ENCODE measurements around the gene MDH1.

DNA sequence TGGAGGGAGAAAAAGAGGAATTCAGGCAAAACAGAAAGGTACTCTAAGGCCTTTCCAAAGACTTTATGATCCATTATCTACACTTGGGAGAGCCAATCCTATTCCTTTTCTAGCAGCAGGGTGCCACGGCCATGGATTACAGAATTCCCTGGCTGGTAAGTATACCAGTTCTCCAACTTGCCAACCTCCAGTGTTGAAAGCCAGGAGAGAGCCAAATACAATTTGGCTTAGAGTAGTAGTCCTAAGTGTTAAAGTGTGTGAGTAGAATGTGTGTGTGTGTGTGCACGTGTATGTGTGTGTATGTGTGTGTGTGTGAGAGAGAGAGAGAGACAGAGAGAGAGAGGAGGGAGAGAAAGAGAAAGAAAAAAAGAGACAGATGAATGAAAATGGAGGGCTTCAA, 43.7 kb upstream of the MDH1 start:
- TF ChIP-seq CSRNP3 (CRISPR knock-in tag; IDR thresholded peaks at IDR 0.05): no peak
- no peak for TF ChIP-seq ZNF70 (CRISPR knock-in tag; IDR thresholded peaks at IDR 0.05)
- TF ChIP-seq RARB (CRISPR knock-in tag; IDR thresholded peaks at IDR 0.05): no peak
- no peak for TF ChIP-seq ZNF8 (CRISPR knock-in tag; IDR thresholded peaks at IDR 0.05)
- no peak for TF ChIP-seq PPARA (CRISPR knock-in tag; IDR thresholded peaks at IDR 0.05; ENCODE audit: borderline replicate concordance)
- TF ChIP-seq TCF4 (CRISPR knock-in tag; IDR thresholded peaks at IDR 0.05; ENCODE audit: borderline replicate concordance): no peak
- TF ChIP-seq, protein P1, sequence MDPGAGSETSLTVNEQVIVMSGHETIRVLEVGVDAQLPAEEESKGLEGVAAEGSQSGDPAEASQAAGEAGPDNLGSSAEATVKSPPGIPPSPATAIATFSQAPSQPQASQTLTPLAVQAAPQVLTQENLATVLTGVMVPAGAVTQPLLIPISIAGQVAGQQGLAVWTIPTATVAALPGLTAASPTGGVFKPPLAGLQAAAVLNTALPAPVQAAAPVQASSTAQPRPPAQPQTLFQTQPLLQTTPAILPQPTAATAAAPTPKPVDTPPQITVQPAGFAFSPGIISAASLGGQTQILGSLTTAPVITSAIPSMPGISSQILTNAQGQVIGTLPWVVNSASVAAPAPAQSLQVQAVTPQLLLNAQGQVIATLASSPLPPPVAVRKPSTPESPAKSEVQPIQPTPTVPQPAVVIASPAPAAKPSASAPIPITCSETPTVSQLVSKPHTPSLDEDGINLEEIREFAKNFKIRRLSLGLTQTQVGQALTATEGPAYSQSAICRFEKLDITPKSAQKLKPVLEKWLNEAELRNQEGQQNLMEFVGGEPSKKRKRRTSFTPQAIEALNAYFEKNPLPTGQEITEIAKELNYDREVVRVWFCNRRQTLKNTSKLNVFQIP (CRISPR knock-in tag; IDR thresholded peaks at IDR 0.05; ENCODE audit: borderline replicate concordance, low read depth): no peak
- TF ChIP-seq, protein P2, sequence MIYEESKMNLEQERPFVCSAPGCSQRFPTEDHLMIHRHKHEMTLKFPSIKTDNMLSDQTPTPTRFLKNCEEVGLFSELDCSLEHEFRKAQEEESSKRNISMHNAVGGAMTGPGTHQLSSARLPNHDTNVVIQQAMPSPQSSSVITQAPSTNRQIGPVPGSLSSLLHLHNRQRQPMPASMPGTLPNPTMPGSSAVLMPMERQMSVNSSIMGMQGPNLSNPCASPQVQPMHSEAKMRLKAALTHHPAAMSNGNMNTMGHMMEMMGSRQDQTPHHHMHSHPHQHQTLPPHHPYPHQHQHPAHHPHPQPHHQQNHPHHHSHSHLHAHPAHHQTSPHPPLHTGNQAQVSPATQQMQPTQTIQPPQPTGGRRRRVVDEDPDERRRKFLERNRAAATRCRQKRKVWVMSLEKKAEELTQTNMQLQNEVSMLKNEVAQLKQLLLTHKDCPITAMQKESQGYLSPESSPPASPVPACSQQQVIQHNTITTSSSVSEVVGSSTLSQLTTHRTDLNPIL (CRISPR knock-in tag; IDR thresholded peaks at IDR 0.05; ENCODE audit: low read depth): no peak
- no peak for TF ChIP-seq PATZ1 (CRISPR knock-in tag; IDR thresholded peaks at IDR 0.05; ENCODE audit: borderline replicate concordance)
- TF ChIP-seq ARNTL (CRISPR knock-in tag; IDR thresholded peaks at IDR 0.05; ENCODE audit: borderline replicate concordance, low read depth): no peak
- TF ChIP-seq ZFP30 (CRISPR knock-in tag; IDR thresholded peaks at IDR 0.05): no peak
- TF ChIP-seq ZFP3 (CRISPR knock-in tag; IDR thresholded peaks at IDR 0.05): no peak
- TF ChIP-seq CSDC2 (CRISPR knock-in tag; IDR thresholded peaks at IDR 0.05): no peak
- no peak for TF ChIP-seq TSHZ2 (CRISPR knock-in tag; IDR thresholded peaks at IDR 0.05)

Measured in SK-N-SH treated with all-trans-retinoic acid at 6 μM for 48 hours (cell line).